Measurements from ENCODE around the gene COPS3. TPM values are rescaled to one million over a fixed set of nuclear protein-coding genes. Genes with fewer than 3 reads are reported as not detected.

COPS3 gene
- polyA plus RNA-seq, 2 donors, result 19.2 to 58.3 TPM

GRCh38 chr17:17203173-17203730, 77.8 kb downstream of the COPS3 start:
- Histone ChIP-seq H3K27ac (ENCODE audit: low read depth in 2 of 2, low read length in 1 of 2) (peak overlapping the region; percentile 2 to 69), H3K9me3 (ENCODE audit: control insufficient read depth in 2 of 2, insufficient read depth in 1 of 2, low read depth in 1 of 2, low read length in 1 of 2) (peaks cover 0 to 4% of the 10 kb centered on the region in 2 donors), H3K4me3 (ENCODE audit: low read depth in 1 of 2, low read length in 2 of 2) (no peak overlapping the region), H3K27me3 (ENCODE audit: control insufficient read depth in 1 of 2, insufficient read depth in 2 of 2, low read length in 2 of 2) (no peaks in the 10 kb centered on the region), H3K36me3 (ENCODE audit: control insufficient read depth in 2 of 2, insufficient read depth in 2 of 2, low read length in 1 of 2) (peaks cover 0 to 4% of the 10 kb centered on the region in 2 donors), H3K4me1 (ENCODE audit: control insufficient read depth in 2 of 2, insufficient read depth in 2 of 2, low read length in 1 of 2) (peaks cover 11 to 20% of the 10 kb centered on the region in 2 donors)
- WGBS, 2 donors, result 85 to 86% methylated on average over 15 of the region's 15 CpGs

GRCh38 chr17:17201907-17202306, 79.1 kb downstream of the COPS3 start:
- peak overlapping the region in 1 of 2 donors; percentile 13 for H3K27ac ChIP-seq (ENCODE audit: low read depth in 2 of 2, low read length in 1 of 2)

GRCh38 chr17:17201271-17201670, 79.8 kb downstream of the COPS3 start:
- 82 to 85% methylated on average over 10 of the region's 10 CpGs for WGBS, 2 donors
- Histone ChIP-seq H3K27ac (ENCODE audit: low read depth in 2 of 2, low read length in 1 of 2) (peak overlapping the region; percentile 42 to 69), H3K4me3 (ENCODE audit: low read depth in 1 of 2, low read length in 2 of 2) (no peak overlapping the region), H3K36me3 (ENCODE audit: control insufficient read depth in 2 of 2, insufficient read depth in 2 of 2, low read length in 1 of 2) (peaks cover 0 to 4% of the 10 kb centered on the region in 2 donors), H3K4me1 (ENCODE audit: control insufficient read depth in 2 of 2, insufficient read depth in 2 of 2, low read length in 1 of 2) (peaks cover 10 to 17% of the 10 kb centered on the region in 2 donors), H3K9me3 (ENCODE audit: control insufficient read depth in 2 of 2, insufficient read depth in 1 of 2, low read depth in 1 of 2, low read length in 1 of 2) (peaks cover 0 to under 1% of the 10 kb centered on the region in 2 donors), H3K27me3 (ENCODE audit: control insufficient read depth in 1 of 2, insufficient read depth in 2 of 2, low read length in 2 of 2) (no peaks in the 10 kb centered on the region)

More at GRCh38 chr17:17201907-17202306, 79.1 kb downstream of the COPS3 start:
- no peak overlapping the region for H3K4me3 ChIP-seq (ENCODE audit: low read depth in 1 of 2, low read length in 2 of 2)
- 80 to 88% methylated on average over 8 of the region's 8 CpGs for WGBS, 2 donors
- no peaks in the 10 kb centered on the region for H3K27me3 ChIP-seq (ENCODE audit: control insufficient read depth in 1 of 2, insufficient read depth in 2 of 2, low read length in 2 of 2)
- H3K36me3 ChIP-seq (ENCODE audit: control insufficient read depth in 2 of 2, insufficient read depth in 2 of 2, low read length in 1 of 2), result peaks cover 0 to 4% of the 10 kb centered on the region in 2 donors
- peaks cover 14 to 20% of the 10 kb centered on the region in 2 donors for H3K4me1 ChIP-seq (ENCODE audit: control insufficient read depth in 2 of 2, insufficient read depth in 2 of 2, low read length in 1 of 2)
- peaks cover 0 to 4% of the 10 kb centered on the region in 2 donors for H3K9me3 ChIP-seq (ENCODE audit: control insufficient read depth in 2 of 2, insufficient read depth in 1 of 2, low read depth in 1 of 2, low read length in 1 of 2)

- peaks cover 10 to 15% of the 10 kb centered on the region in 2 donors for H3K4me1 ChIP-seq (ENCODE audit: control insufficient read depth in 2 of 2, insufficient read depth in 2 of 2, low read length in 1 of 2)
- peak overlapping the region; percentile 42 to 69 for H3K27ac ChIP-seq (ENCODE audit: low read depth in 2 of 2, low read length in 1 of 2)
- H3K36me3 ChIP-seq (ENCODE audit: control insufficient read depth in 2 of 2, insufficient read depth in 2 of 2, low read length in 1 of 2), result peaks cover 0 to 4% of the 10 kb centered on the region in 2 donors
- 51 to 65% methylated on average over 5 of the region's 5 CpGs for WGBS, 2 donors
- no peaks in the 10 kb centered on the region for H3K9me3 ChIP-seq (ENCODE audit: control insufficient read depth in 2 of 2, insufficient read depth in 1 of 2, low read depth in 1 of 2, low read length in 1 of 2)
- H3K27me3 ChIP-seq (ENCODE audit: control insufficient read depth in 1 of 2, insufficient read depth in 2 of 2, low read length in 2 of 2), result no peaks in the 10 kb centered on the region
- H3K4me3 ChIP-seq (ENCODE audit: low read depth in 1 of 2, low read length in 2 of 2), result no peak overlapping the region
These were observed 80.2 kb downstream of the COPS3 start for GRCh38 chr17:17200831-17201230.

- H3K36me3 ChIP-seq (ENCODE audit: control insufficient read depth in 2 of 2, insufficient read depth in 2 of 2, low read length in 1 of 2), result peaks cover 0 to 4% of the 10 kb centered on the region in 2 donors
- H3K27ac ChIP-seq (ENCODE audit: low read depth in 2 of 2, low read length in 1 of 2), result peak overlapping the region in 1 of 2 donors; percentile 24
- WGBS, 2 donors, result 73 to 74% methylated on average over 7 of the region's 7 CpGs
- H3K4me1 ChIP-seq (ENCODE audit: control insufficient read depth in 2 of 2, insufficient read depth in 2 of 2, low read length in 1 of 2), result peaks cover 10% of the 10 kb centered on the region in 2 donors
- H3K27me3 ChIP-seq (ENCODE audit: control insufficient read depth in 1 of 2, insufficient read depth in 2 of 2, low read length in 2 of 2), result no peaks in the 10 kb centered on the region
- H3K4me3 ChIP-seq (ENCODE audit: low read depth in 1 of 2, low read length in 2 of 2), result no peak overlapping the region
- H3K9me3 ChIP-seq (ENCODE audit: control insufficient read depth in 2 of 2, insufficient read depth in 1 of 2, low read depth in 1 of 2, low read length in 1 of 2), result no peaks in the 10 kb centered on the region
These were observed 80.7 kb downstream of the COPS3 start for GRCh38 chr17:17200311-17200710.

GRCh38 chr17:17198281-17198680, 82.8 kb downstream of the COPS3 start:
- H3K9me3 ChIP-seq (ENCODE audit: control insufficient read depth in 2 of 2, insufficient read depth in 1 of 2, low read depth in 1 of 2, low read length in 1 of 2), result no peaks in the 10 kb centered on the region
- no peak overlapping the region for H3K4me3 ChIP-seq (ENCODE audit: low read depth in 1 of 2, low read length in 2 of 2)
- H3K4me1 ChIP-seq (ENCODE audit: control insufficient read depth in 2 of 2, insufficient read depth in 2 of 2, low read length in 1 of 2), result peaks cover 0 to 10% of the 10 kb centered on the region in 2 donors
- H3K27me3 ChIP-seq (ENCODE audit: control insufficient read depth in 1 of 2, insufficient read depth in 2 of 2, low read length in 2 of 2), result no peaks in the 10 kb centered on the region
- H3K36me3 ChIP-seq (ENCODE audit: control insufficient read depth in 2 of 2, insufficient read depth in 2 of 2, low read length in 1 of 2), result peaks cover 0 to 4% of the 10 kb centered on the region in 2 donors
- no peak overlapping the region for H3K27ac ChIP-seq (ENCODE audit: low read depth in 2 of 2, low read length in 1 of 2)
- 95 to 100% methylated on average over 1 of the region's 1 CpG for whole genome bisulfite sequencing, 2 donors

GRCh38 chr17:17196776-17197175, 84.3 kb downstream of the COPS3 start:
- H3K27me3 ChIP-seq (ENCODE audit: control insufficient read depth in 1 of 2, insufficient read depth in 2 of 2, low read length in 2 of 2), result no peaks in the 10 kb centered on the region
- no peak overlapping the region for H3K27ac ChIP-seq (ENCODE audit: low read depth in 2 of 2, low read length in 1 of 2)
- no peaks in the 10 kb centered on the region for H3K36me3 ChIP-seq (ENCODE audit: control insufficient read depth in 2 of 2, insufficient read depth in 2 of 2, low read length in 1 of 2)
- H3K4me3 ChIP-seq (ENCODE audit: low read depth in 1 of 2, low read length in 2 of 2), result no peak overlapping the region
- H3K9me3 ChIP-seq (ENCODE audit: control insufficient read depth in 2 of 2, insufficient read depth in 1 of 2, low read depth in 1 of 2, low read length in 1 of 2), result no peaks in the 10 kb centered on the region
- H3K4me1 ChIP-seq (ENCODE audit: control insufficient read depth in 2 of 2, insufficient read depth in 2 of 2, low read length in 1 of 2), result peaks cover 0 to 3% of the 10 kb centered on the region in 2 donors

Other genes starting within 250 kb of the COPS3 start
- 100 to 1,000 TPM; 122 to 226 TPM for gene MPRIP, start 238.8 kb downstream of the COPS3 start, polyA plus RNA-seq
- 1 to 10 TPM; 1.2 TPM for gene PLD6, start 74.9 kb downstream of the COPS3 start, polyA plus RNA-seq
- 10 to 100 TPM; 10.3 to 16.3 TPM for gene FLCN, start 44.1 kb downstream of the COPS3 start, polyA plus RNA-seq
- 1 to 10 TPM; 2.1 to 2.4 TPM for gene NT5M, start 22.1 kb upstream of the COPS3 start, polyA plus RNA-seq
- gene MED9, start 195.8 kb upstream of the COPS3 start, polyA plus RNA-seq, result 1 to 10 TPM; 6.7 to 8.6 TPM
- gene RASD1, start 215.1 kb upstream of the COPS3 start, polyA plus RNA-seq, result 1 to 10 TPM in 1 of 2 donors, under 1 TPM in 1; 0.83 to 1.6 TPM